ENCODE results near the gene CEP57L1.

Gene CEP57L1

DNA sequence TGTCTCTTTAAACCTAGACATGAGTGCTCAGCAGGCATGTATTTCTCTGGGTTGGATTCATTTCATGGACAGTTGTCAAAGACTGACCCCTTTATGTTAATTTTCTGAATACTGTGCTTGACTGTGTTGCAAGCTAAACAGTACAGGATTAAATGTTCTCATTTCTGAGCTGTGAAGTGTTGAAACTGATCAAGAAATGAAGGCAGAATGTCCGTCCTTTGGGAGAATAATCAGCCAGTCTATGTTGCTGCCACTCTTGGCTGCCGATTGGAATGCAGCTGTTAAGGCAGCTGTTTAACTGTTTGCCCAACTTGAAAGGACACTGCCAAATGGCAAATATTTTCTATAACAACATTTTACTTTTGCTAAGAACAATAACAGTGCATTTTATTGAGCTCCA lies 87.3 kb downstream of the CEP57L1 start:
- TF ChIP-seq POLR2AphosphoS5 (IDR thresholded peaks at IDR 0.05; ENCODE audit: low read depth) (no peak), GABPA (IDR thresholded peaks at IDR 0.05; ENCODE audit: low read depth) (no peak), SPI1 (IDR thresholded peaks at IDR 0.05; ENCODE audit: borderline replicate concordance, low read depth) (no peak)
- TF ChIP-seq, protein P1, sequence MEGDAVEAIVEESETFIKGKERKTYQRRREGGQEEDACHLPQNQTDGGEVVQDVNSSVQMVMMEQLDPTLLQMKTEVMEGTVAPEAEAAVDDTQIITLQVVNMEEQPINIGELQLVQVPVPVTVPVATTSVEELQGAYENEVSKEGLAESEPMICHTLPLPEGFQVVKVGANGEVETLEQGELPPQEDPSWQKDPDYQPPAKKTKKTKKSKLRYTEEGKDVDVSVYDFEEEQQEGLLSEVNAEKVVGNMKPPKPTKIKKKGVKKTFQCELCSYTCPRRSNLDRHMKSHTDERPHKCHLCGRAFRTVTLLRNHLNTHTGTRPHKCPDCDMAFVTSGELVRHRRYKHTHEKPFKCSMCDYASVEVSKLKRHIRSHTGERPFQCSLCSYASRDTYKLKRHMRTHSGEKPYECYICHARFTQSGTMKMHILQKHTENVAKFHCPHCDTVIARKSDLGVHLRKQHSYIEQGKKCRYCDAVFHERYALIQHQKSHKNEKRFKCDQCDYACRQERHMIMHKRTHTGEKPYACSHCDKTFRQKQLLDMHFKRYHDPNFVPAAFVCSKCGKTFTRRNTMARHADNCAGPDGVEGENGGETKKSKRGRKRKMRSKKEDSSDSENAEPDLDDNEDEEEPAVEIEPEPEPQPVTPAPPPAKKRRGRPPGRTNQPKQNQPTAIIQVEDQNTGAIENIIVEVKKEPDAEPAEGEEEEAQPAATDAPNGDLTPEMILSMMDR (IDR thresholded peaks at IDR 0.05; ENCODE audit: insufficient read depth, low read length), result no peak
- TF ChIP-seq, protein P2, sequence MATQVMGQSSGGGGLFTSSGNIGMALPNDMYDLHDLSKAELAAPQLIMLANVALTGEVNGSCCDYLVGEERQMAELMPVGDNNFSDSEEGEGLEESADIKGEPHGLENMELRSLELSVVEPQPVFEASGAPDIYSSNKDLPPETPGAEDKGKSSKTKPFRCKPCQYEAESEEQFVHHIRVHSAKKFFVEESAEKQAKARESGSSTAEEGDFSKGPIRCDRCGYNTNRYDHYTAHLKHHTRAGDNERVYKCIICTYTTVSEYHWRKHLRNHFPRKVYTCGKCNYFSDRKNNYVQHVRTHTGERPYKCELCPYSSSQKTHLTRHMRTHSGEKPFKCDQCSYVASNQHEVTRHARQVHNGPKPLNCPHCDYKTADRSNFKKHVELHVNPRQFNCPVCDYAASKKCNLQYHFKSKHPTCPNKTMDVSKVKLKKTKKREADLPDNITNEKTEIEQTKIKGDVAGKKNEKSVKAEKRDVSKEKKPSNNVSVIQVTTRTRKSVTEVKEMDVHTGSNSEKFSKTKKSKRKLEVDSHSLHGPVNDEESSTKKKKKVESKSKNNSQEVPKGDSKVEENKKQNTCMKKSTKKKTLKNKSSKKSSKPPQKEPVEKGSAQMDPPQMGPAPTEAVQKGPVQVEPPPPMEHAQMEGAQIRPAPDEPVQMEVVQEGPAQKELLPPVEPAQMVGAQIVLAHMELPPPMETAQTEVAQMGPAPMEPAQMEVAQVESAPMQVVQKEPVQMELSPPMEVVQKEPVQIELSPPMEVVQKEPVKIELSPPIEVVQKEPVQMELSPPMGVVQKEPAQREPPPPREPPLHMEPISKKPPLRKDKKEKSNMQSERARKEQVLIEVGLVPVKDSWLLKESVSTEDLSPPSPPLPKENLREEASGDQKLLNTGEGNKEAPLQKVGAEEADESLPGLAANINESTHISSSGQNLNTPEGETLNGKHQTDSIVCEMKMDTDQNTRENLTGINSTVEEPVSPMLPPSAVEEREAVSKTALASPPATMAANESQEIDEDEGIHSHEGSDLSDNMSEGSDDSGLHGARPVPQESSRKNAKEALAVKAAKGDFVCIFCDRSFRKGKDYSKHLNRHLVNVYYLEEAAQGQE (IDR thresholded peaks at IDR 0.05; ENCODE audit: insufficient replicate concordance, low read depth), result no peak
- Histone ChIP-seq H3K4me3 (replicated peaks; ENCODE audit: insufficient read depth, low read length) (no peak overlapping the region), H3K27ac (replicated peaks) (no peak overlapping the region), H3K27me3 (ENCODE audit: insufficient read depth, poor library complexity, severe bottlenecking) (no peaks in the 10 kb centered on the region)
- no peak for DNase-seq (ENCODE audit: low read depth in 1 of 2, low spot score in 1 of 2)

DNA sequence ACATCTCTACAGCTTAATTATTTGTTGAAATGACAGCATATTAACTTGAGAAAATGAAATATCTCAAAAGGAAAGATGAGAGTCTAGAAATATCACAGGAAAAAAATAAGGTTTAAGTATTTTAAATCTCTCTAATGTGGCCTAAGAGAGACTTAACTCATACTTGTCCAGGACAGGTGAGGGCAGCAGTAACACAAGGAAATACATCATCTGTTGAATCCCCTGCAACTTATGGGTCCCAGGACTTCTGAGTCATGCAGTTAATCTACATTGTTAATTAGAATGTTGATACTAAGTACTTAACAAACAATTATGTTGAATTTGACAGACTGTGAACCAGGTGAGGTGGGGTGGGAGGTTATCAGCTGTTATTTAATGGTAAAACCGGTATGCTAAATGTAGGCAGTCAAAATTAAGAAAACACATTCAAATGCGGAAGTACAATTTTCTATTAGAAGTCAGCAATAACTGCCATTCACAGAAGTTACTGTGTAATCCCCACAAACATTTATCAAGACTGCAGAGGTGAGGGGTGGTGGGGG lies 87.9 kb downstream of the CEP57L1 start:
- H3K27ac ChIP-seq (replicated peaks), result peak overlapping the region; percentile 37
- no peak overlapping the region for H3K4me3 ChIP-seq (replicated peaks; ENCODE audit: insufficient read depth, low read length)
- TF ChIP-seq GABPA (IDR thresholded peaks at IDR 0.05; ENCODE audit: low read depth), result no peak
- TF ChIP-seq, protein P1 (IDR thresholded peaks at IDR 0.05; ENCODE audit: insufficient read depth, low read length), result no peak
- TF ChIP-seq POLR2AphosphoS5 (IDR thresholded peaks at IDR 0.05; ENCODE audit: low read depth), result no peak
- TF ChIP-seq SPI1 (IDR thresholded peaks at IDR 0.05; ENCODE audit: borderline replicate concordance, low read depth), result peak; percentile 37; the same call in 1 of the 2 replicates
- TF ChIP-seq, protein P2 (IDR thresholded peaks at IDR 0.05; ENCODE audit: insufficient replicate concordance, low read depth), result no peak
- H3K27me3 ChIP-seq (ENCODE audit: insufficient read depth, poor library complexity, severe bottlenecking), result no peaks in the 10 kb centered on the region
- DNase-seq (ENCODE audit: low read depth in 1 of 2, low spot score in 1 of 2), result peak in 1 of 2 experiments; percentile 34

DNA sequence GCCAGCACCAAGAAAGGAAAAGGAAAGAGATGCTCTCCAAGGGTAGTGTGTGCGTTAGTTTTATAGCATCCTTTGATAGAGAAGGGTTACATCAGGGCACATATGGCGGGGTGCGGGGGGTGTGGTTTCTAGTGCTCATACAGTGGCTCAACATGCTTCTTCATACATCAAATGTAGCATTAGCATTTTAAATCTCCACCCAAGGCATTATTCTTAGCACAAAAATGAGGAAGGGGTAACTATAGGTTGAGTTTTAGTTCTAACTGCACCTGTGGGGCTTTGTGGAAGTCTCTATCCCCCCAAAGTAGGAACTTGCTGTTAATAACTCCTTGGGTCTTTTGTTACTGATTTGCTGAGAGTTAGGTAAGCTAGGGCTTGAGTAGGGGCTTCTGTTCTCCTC lies 89.3 kb downstream of the CEP57L1 start:
- TF ChIP-seq, protein P2 (IDR thresholded peaks at IDR 0.05; ENCODE audit: insufficient replicate concordance, low read depth), result no peak
- no peak for TF ChIP-seq POLR2AphosphoS5 (IDR thresholded peaks at IDR 0.05; ENCODE audit: low read depth)
- TF ChIP-seq, protein P1 (IDR thresholded peaks at IDR 0.05; ENCODE audit: insufficient read depth, low read length), result no peak
- no peak for TF ChIP-seq GABPA (IDR thresholded peaks at IDR 0.05; ENCODE audit: low read depth)
- TF ChIP-seq SPI1 (IDR thresholded peaks at IDR 0.05; ENCODE audit: borderline replicate concordance, low read depth), result no peak
- H3K27me3 ChIP-seq (ENCODE audit: insufficient read depth, poor library complexity, severe bottlenecking), result no peaks in the 10 kb centered on the region
- H3K4me3 ChIP-seq (replicated peaks; ENCODE audit: insufficient read depth, low read length), result no peak overlapping the region
- no peak for DNase-seq (ENCODE audit: low read depth in 1 of 2, low spot score in 1 of 2)
- no peak overlapping the region for H3K27ac ChIP-seq (replicated peaks)

Data from HL-60 (cell line).